Right renal pelvis (tissue), 4 donors: Measurements from ENCODE around the gene LIPC. TPM values are rescaled to one million over a fixed set of nuclear protein-coding genes. Genes with fewer than 3 reads are reported as not detected.

Experiments
- DNase-seq, 4 donors: peaks; one replicate each; pipeline ENCODE4 v3.0.0-alpha.2; 2013; ENCODE audit warnings: low read depth in 4 of 4, low spot score in 3 of 4, missing footprints in 1 of 4
- polyA plus RNA-seq, 4 donors: library from polyadenylated mRNA; unstranded; fragments of 120-200 nt; gene quantifications; one replicate each; pipeline ENCODE4 v1.2.1, GENCODE V29; 2013; ENCODE audit not compliant: insufficient read length in 4 of 4

LIPC gene
- polyA plus RNA-seq, 4 donors: 11.8 to 21.8 (median 13.9) TPM

DNA sequence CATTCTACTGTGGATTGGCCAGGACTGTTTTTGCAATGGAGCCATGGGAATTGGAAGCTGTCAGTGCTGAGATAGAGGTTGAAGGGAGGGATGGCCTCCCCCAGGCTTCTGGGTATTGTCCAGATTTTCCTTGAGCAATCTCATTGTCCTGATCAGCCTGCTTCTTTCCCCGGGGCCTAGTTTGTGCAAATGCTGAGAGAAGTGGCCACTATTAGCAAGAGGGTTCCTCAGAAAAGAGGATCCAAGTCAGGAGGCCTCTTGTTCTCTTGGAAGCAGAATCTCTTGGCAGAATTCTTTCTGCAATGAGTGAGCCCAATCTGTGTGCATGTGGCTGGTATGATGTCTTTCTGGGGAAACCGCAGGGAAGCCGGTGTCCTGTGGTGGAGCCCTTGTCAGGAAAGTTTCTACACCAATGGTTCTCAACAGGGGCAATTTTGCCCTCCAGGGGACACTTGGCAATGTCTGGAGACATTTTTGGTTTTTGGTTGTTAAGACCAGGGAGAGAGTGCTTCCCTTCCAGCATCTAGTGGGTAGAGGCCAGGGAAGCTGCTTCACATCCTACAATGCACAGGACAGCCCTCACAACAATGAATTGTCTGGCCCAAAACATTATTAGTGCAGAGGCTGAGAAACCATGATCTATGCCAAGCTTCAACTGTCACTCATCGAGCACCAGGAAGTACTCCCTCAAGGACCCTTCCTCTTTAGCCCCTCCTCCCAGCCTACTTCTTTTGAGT, 2.0 kb downstream of the LIPC start:
- no peak for DNase-seq

DNA sequence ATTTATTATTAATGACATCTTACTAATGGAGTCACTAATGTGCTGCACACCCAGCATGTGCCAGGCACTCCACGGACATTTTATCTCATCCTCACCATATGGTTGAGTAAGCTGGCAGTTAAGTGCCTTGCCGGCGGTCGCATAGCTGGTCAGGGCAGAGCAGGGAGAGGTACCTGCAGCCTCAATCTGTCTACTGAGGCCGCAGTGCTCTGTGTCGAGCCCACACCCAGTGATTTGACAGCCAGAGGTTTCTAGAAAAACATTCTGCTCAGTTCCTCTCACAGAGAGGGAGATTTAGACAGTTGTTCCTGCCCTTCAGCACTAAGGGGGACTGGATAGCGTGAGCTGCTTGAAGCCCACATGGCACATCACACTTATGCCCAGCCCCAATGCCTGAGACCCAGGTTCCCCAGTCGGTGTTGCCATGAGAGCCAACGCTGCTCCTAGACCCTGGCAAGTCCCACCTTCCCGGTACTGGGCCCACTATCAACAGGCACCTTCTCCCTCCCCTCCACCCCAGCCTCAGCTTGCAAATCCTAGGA, 2.6 kb downstream of the LIPC start:
- DNase-seq: no peak

DNA sequence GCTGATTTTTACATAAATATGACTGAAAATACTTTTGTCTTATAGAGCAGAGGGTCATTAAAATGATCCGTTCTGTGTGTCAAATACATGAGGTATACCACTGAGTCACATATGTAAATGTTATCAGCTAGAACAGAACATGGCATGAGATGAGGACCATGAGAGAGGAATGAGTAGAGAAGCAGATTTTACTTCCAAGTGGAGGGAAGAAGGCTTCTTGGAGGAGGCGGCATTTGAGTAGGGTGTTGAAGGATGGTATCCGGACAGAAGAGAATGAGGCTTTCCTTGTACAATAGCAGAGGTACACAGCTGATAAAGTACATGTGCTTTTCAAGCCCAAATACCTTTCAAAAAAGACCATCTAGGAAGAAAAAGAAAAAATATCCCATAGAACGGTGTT, 4.8 kb downstream of the LIPC start:
- no peak for DNase-seq

DNA sequence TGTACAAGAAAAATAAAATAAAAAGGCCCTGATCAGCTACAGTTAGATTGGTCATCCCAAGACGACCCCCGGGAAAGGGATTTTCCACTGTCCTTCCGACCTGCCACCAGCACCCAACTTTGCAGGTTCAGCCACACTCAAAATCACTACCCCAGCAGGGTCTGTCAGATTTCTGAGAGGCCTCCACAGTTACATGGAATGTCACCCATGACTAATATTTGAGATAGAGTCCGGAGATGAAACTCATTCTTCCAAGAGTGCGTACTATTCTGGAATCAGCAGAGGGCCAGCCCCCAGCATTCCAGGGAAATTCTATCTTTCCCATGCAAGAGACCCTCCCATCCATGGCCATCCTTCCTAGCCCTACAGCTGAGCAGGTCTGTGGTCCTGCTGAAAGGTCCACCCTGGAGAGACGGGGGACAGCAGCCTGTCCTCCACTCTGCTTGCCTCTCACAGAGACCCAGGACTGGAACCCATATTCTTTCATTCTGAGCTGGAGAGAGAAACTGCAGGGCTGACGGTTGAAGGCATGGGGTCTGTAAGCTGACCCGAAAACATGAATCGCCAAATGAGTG, 5.8 kb downstream of the LIPC start:
- no peak for DNase-seq

- DNase-seq: no peak
Observed at GRCh38 chr15:58438111-58438510, 6.3 kb downstream of the LIPC start.

DNA sequence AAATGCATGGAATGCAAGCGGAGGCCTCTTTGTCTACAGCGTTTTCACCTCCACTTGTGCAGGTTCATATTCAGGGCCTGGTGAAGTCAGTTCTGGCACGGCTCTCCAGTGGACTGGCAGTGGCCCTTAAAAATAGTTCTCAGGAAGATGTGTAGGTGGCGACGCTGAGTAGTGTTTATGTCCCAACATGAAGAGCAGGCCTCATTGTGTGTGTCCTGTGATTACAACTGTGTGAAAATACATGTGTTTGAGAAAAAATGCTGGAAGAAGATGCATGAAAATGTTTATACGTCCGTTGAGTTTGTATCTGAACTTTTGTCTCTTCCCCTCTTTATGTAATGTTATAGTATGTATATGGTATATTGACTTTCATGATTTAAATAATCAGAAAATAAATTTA, 7.2 kb downstream of the LIPC start:
- no peak for DNase-seq

DNA sequence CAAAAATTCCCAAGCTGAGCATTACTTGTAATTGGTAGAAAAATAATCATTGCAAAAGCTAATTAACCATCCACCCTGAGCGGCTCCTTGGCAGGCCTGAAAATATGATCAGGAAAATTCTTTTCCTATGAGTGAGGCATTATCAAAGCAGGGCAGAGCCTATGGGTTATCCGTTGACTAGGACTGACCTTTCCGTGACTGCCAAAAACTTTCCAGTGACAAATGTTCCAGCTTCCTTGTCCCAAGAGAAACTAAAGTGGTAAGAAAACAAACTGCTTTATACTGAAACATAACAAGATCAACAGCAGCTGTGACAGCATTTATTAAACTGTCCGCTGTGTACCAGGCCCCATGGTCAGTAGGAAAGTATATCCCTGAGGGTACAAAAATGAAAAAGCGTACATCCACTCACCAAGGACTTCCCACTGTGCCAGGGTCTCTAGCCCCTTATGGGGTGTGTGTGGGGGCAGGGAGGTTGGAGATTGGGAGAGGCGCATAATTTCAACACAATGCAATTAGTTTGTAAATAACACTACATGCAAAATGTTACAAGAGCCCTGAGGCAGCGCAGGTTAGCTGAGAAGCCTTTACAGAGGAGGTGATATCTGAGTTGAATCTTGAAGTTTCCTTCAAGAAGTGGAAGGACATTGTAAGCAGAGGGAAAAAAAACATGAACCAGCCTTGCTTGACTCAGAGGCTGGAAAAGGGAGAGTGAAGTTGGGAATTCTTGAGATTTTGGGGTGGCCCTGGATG, 8.5 kb downstream of the LIPC start:
- DNase-seq: no peak

DNA sequence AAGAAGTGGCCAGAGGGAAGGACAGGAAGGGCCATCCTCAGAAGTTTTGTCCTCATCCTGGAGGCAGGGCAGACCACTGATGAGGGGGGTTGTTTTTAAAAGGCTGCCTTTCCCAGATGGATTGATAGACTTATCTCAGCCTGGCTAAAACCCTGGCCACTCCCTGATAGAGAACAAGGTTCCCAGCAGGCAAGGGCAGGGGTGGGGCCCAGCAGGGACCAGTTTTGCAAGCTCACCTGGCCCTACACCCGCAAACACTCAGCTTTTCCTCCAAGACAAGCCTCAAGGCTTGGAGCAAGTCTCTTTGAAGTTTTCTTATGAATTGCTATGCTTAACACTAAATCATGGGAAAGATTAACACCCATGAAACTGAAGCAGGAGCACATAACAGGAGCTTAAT, 9.1 kb downstream of the LIPC start:
- DNase-seq: no peak

GRCh38 chr15:58441376-58442070, 9.7 kb downstream of the LIPC start:
- DNase-seq: no peak

- no peak for DNase-seq
Observed at GRCh38 chr15:58442122-58442521, 10.3 kb downstream of the LIPC start.

- no peak for DNase-seq
Observed at GRCh38 chr15:58443308-58443707, 11.5 kb downstream of the LIPC start.

DNA sequence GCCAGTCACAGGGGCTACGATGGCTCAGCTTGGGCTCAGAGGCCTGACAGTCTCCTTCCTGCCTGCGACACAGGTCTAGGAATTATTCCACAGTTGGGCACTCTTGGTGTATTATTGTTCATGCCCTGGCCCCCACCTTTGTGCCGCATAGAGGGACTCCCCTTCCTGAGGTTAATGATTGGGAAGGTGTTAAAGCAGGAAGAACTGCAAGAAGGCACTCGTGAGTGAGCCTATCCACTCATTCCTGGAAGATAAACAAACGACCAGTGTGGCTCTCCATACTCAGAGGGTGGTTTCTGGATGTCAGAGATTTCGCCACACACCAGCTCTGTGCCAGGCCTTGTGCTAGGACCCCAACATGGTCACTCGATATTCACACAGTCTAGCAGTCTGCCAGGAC, 12.3 kb downstream of the LIPC start:
- DNase-seq: no peak

GRCh38 chr15:58444658-58445332, 13.0 kb downstream of the LIPC start:
- DNase-seq: no peak

- no peak for DNase-seq
Observed at GRCh38 chr15:58445865-58446264, 14.1 kb downstream of the LIPC start.

- no peak for DNase-seq
Observed at GRCh38 chr15:58446521-58446920, 14.7 kb downstream of the LIPC start.

- DNase-seq: no peak
Observed at GRCh38 chr15:58447271-58448010, 15.7 kb downstream of the LIPC start.

DNA sequence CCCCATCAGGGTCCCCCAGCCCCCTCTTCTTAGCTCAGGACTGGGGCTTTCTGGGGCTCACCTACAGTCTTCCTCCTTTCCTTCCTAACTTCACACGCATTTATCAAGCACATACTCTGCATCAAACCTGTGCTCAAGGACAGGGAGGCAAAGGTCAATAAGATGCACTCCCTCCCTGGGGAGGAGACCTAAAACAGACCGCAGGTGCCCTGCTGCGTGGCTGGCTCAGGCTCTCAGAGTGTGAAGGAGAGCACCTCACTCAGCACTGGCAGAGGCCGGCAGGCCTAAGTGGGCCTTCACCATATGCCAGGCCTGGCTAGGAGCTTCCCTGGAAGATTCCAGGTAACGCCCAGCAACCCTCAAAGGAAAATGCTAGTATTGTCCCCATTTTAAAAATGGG, 16.5 kb downstream of the LIPC start:
- no peak for DNase-seq

- DNase-seq: no peak
Observed at GRCh38 chr15:58448906-58449305, 17.1 kb downstream of the LIPC start.

GRCh38 chr15:58451826-58452225, 20.0 kb downstream of the LIPC start:
- DNase-seq: no peak

- DNase-seq: no peak
Observed at GRCh38 chr15:58452775-58453174, 21.0 kb downstream of the LIPC start.
